RWPE2 (cell line): ENCODE results near the gene CPEB3.

Experiments used
- ATAC-seq: fragments of 200-7000 bp; cut with Tn5 transposase; 3 replicates; pipeline ENCODE4 v1.9.1; 2021; ENCODE audit warnings: low read depth
- DNase-seq: peaks from one replicate; pipeline ENCODE4 v3.0.0-alpha.2; 2020; ENCODE audit warnings: low spot score
- H3K27ac ChIP-seq: fragments of 450-650 bp; 2 replicates; pipeline ENCODE4 v1.5.1; 2017; ENCODE audit warnings: mild to moderate bottlenecking; ENCODE audit not compliant: poor library complexity, severe bottlenecking
- H3K27me3 ChIP-seq: fragments of 250-450 bp; sonication (Bioruptor Pico); 2 replicates; pipeline ENCODE4 v1.5.1; 2021; ENCODE audit warnings: mild to moderate bottlenecking, moderate library complexity; ENCODE audit not compliant: insufficient read depth, poor library complexity, severe bottlenecking
- H3K36me3 ChIP-seq: fragments of 250-450 bp; sonication (Bioruptor Pico); 2 replicates; pipeline ENCODE4 v1.5.1; 2020; ENCODE audit warnings: low read depth, mild to moderate bottlenecking, moderate library complexity
- H3K4me1 ChIP-seq: fragments of 250-450 bp; sonication (Bioruptor Pico); 2 replicates; pipeline ENCODE4 v1.5.1; 2021; ENCODE audit warnings: mild to moderate bottlenecking, moderate library complexity; ENCODE audit not compliant: insufficient read depth, poor library complexity, severe bottlenecking
- H3K4me3 ChIP-seq: fragments of 250-450 bp; sonication (Bioruptor Pico); 2 replicates; pipeline ENCODE4 v1.5.1; 2021; ENCODE audit warnings: mild to moderate bottlenecking, moderate library complexity; ENCODE audit not compliant: severe bottlenecking
- H3K9me3 ChIP-seq: fragments of 250-450 bp; sonication (Bioruptor Pico); 2 replicates; pipeline ENCODE4 v1.5.1; 2021; ENCODE audit warnings: mild to moderate bottlenecking, moderate library complexity; ENCODE audit not compliant: severe bottlenecking
- TF ChIP-seq, protein P1 (sequence below): fragments of 450-650 bp; IDR thresholded peaks from one replicate; pipeline ENCODE4 v1.5.1; 2017; ENCODE audit warnings: mild to moderate bottlenecking, moderate library complexity; ENCODE audit not compliant: poor library complexity, severe bottlenecking

Gene CPEB3

GRCh38 chr10:92075829-92076228 lies 215.0 kb downstream of the CPEB3 start:
- Histone ChIP-seq H3K9me3 (no peaks in the 10 kb centered on the region), H3K4me1 (no peaks in the 10 kb centered on the region), H3K27ac (no peak overlapping the region), H3K27me3 (no peaks in the 10 kb centered on the region), H3K4me3 (no peak overlapping the region), H3K36me3 (0 out of 2 replicates have a peak, but pooled peaks cover 4% of the 10 kb centered on the region)
- TF ChIP-seq, protein P1, sequence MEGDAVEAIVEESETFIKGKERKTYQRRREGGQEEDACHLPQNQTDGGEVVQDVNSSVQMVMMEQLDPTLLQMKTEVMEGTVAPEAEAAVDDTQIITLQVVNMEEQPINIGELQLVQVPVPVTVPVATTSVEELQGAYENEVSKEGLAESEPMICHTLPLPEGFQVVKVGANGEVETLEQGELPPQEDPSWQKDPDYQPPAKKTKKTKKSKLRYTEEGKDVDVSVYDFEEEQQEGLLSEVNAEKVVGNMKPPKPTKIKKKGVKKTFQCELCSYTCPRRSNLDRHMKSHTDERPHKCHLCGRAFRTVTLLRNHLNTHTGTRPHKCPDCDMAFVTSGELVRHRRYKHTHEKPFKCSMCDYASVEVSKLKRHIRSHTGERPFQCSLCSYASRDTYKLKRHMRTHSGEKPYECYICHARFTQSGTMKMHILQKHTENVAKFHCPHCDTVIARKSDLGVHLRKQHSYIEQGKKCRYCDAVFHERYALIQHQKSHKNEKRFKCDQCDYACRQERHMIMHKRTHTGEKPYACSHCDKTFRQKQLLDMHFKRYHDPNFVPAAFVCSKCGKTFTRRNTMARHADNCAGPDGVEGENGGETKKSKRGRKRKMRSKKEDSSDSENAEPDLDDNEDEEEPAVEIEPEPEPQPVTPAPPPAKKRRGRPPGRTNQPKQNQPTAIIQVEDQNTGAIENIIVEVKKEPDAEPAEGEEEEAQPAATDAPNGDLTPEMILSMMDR: no peak
- ATAC-seq (no peak), DNase-seq (no peak)

DNA sequence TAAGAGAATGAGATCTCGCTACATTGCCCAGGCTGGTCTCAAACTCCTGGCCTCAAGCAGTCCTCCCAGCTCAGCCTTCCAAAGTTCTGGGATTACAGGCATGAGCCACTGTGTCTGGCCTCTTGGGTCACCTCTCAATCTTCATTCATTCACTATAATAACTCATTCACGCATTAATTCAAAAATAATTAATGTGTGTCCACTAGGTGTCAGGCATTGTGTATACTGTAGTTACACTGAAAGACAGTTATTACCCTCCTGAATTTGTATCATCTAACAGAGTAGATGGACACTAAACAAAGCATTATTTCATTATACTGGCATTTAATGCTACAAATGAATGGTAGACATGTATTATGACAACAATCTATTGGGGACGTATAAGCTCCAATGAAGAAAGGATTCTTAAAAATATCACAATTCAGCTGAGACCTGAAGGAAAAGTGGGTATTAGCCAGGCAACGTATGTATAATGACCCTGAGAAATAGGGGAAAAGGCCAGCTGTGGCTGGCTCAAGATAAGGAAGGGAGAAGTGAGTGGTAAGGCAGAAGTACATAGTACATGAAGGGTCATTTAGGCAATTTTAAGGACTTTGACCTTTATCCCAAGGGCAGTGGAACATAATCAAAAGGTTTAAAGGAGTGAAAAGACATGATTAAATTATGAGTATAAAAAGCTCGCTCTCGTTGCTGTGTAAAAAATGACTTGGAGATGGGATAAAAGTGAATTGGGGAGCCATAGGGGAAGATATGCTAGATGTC lies 216.6 kb downstream of the CPEB3 start:
- no peaks in the 10 kb centered on the region for H3K9me3 ChIP-seq
- no peak overlapping the region for H3K4me3 ChIP-seq
- TF ChIP-seq, protein P1: peak; percentile 57
- H3K27me3 ChIP-seq: no peaks in the 10 kb centered on the region
- DNase-seq (no peak), ATAC-seq (peak; percentile 52; the same call in 2 of the 3 replicates)
- 0 out of 2 replicates have a peak, but pooled peaks cover 4% of the 10 kb centered on the region for H3K36me3 ChIP-seq
- H3K4me1 ChIP-seq: no peaks in the 10 kb centered on the region
- H3K27ac ChIP-seq: no peak overlapping the region

DNA sequence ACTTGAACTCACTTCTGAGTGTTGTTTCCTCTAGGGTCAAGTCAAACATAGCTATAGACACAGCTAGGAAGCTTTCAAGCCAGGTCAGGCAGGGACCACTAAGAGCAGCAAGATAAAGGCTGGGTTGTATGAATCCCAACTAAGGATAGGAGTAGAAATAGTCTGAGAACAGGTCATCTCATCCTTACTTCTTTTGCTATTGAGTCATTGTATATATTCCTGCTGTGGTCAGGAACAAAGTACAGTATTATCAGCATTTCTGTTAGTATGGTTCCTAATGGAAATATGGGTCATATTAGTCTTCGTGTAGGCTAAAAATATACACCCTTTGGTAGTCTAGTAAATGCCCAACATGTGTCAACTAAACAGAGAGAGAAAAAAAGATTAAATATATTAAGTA lies 222.0 kb downstream of the CPEB3 start:
- Histone ChIP-seq H3K4me3 (no peak overlapping the region), H3K27me3 (no peaks in the 10 kb centered on the region), H3K27ac (no peak overlapping the region), H3K36me3 (no peaks in the 10 kb centered on the region), H3K4me1 (no peaks in the 10 kb centered on the region), H3K9me3 (no peaks in the 10 kb centered on the region)
- DNase-seq (no peak), ATAC-seq (no peak)
- TF ChIP-seq, protein P1: no peak

DNA sequence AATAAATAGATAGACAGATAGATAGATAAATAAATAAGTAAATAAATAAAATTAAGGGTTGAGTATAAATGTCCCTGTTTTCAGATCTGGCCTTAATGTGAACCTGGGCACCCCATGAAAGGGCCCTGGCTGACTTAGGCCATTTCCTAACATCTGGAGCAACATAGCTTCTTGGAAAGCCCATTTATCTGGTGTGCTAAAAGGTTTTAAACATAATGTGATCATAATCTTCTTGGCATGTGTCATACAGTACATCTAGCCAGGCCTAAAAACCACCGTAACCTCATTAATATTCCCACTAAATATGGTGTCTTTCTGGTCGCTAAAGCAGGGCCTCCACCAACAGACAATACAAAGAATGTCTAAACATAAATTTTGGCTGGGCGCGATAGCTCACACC lies 224.5 kb downstream of the CPEB3 start:
- no peak for ATAC-seq
- Histone ChIP-seq H3K9me3 (no peaks in the 10 kb centered on the region), H3K4me3 (no peak overlapping the region), H3K4me1 (no peaks in the 10 kb centered on the region), H3K27me3 (no peaks in the 10 kb centered on the region), H3K36me3 (no peaks in the 10 kb centered on the region), H3K27ac (no peak overlapping the region)
- DNase-seq: no peak
- TF ChIP-seq, protein P1: no peak

DNA sequence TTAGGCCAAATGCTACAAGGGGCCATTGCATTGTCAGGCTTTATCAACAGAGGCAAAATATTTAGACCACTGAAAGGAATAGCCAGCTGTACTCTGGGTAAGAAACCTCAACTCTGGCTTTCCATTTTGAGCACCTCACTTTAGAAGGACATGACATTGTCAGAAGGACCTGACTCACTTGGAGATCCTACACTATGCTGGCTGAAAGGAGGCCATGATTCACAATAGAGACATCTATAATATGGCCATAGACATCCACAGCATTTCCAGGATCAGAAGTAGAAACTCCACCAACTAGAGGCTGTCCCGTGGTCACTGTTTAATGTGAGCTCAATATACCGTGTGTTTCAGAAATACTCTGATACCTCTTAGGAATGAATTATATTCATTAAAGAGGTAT lies 226.4 kb downstream of the CPEB3 start:
- no peaks in the 10 kb centered on the region for H3K9me3 ChIP-seq
- H3K36me3 ChIP-seq: no peaks in the 10 kb centered on the region
- ATAC-seq (no peak), DNase-seq (no peak)
- H3K27ac ChIP-seq: no peak overlapping the region
- H3K4me3 ChIP-seq: no peak overlapping the region
- TF ChIP-seq, protein P1: no peak
- no peaks in the 10 kb centered on the region for H3K4me1 ChIP-seq
- H3K27me3 ChIP-seq: no peaks in the 10 kb centered on the region
